Peyer's patch (tissue), 4 donors: ENCODE results near the gene AKAP13.

Experiments used
- POLR2A ChIP-seq, 2 donors: fragments of 450-650 bp; IDR thresholded peaks; one replicate each; pipeline ENCODE4 v1.5.1; 2017; ENCODE audit warnings: antibody characterized with exemption in 2 of 2, mild to moderate bottlenecking in 2 of 2, moderate library complexity in 2 of 2
- TF ChIP-seq, protein P1 (sequence below), 6 experiments: fragments of 450-650 bp in 4 of 6; fragments of 200-600 bp in 2 of 6; sonication (generic) in 1 of 6; IDR thresholded peaks; one replicate each; pipeline ENCODE4 v1.5.1; 2017 to 2019; ENCODE audit warnings: antibody characterized with exemption in 6 of 6, mild to moderate bottlenecking in 3 of 6, moderate library complexity in 1 of 6

DNA sequence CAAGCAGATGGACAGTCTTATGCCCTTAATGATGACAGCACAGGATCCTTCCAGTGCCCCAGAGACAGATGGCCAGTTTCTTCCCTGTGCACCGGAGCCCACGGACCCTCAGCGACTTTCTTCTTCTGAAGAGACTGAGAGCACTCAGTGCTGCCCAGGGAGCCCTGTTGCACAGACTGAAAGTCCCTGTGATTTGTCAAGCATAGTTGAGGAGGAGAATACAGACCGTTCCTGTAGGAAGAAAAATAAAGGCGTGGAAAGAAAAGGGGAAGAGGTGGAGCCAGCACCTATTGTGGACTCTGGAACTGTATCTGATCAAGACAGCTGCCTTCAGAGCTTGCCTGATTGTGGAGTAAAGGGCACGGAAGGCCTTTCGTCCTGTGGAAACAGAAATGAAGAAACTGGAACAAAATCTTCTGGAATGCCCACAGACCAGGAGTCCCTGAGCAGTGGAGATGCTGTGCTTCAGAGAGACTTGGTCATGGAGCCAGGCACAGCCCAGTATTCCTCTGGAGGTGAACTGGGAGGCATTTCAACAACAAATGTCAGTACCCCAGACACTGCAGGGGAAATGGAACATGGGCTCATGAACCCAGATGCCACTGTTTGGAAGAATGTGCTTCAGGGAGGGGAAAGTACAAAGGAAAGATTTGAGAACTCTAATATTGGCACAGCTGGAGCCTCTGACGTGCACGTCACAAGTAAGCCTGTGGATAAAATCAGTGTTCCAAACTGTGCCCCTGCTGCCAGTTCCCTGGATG, 198.7 kb downstream of the AKAP13 start:
- TF ChIP-seq, protein P1, sequence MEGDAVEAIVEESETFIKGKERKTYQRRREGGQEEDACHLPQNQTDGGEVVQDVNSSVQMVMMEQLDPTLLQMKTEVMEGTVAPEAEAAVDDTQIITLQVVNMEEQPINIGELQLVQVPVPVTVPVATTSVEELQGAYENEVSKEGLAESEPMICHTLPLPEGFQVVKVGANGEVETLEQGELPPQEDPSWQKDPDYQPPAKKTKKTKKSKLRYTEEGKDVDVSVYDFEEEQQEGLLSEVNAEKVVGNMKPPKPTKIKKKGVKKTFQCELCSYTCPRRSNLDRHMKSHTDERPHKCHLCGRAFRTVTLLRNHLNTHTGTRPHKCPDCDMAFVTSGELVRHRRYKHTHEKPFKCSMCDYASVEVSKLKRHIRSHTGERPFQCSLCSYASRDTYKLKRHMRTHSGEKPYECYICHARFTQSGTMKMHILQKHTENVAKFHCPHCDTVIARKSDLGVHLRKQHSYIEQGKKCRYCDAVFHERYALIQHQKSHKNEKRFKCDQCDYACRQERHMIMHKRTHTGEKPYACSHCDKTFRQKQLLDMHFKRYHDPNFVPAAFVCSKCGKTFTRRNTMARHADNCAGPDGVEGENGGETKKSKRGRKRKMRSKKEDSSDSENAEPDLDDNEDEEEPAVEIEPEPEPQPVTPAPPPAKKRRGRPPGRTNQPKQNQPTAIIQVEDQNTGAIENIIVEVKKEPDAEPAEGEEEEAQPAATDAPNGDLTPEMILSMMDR (IDR thresholded peaks at IDR 0.05), result peak in 2 of 6 experiments; percentile 5 to 16
- TF ChIP-seq POLR2A (IDR thresholded peaks at IDR 0.05), result peak; percentile 84 to 97
